CD4-positive, alpha-beta memory T cell (primary cell): ENCODE data around the gene PRKCQ. TPM values are rescaled to one million over a fixed set of nuclear protein-coding genes. Genes with fewer than 3 reads are reported as not detected.

ENCODE experiments used
- CTCF ChIA-PET: fragments of 350-600 bp; sonication (Branson Sonifier 250); formaldehyde crosslinking; loops from one replicate; lab custom pipeline; 2021; ENCODE audit warnings: inconsistent platforms; ENCODE audit not compliant: partially characterized antibody; lab: Charles Lee
- POLR2A ChIA-PET: fragments of 350-600 bp; sonication (Branson Sonifier 250); formaldehyde crosslinking; loops from one replicate; lab custom pipeline; 2021; ENCODE audit not compliant: partially characterized antibody; lab: Charles Lee
- DNase-seq, 5 donors: peaks; one replicate each; pipeline versions ENCODE4 v3.0.0 to v3.0.0-alpha.2; 2020 to 2022; ENCODE audit warnings: mixed read lengths in 1 of 5
- H3K27ac ChIP-seq: one replicate; pipeline ENCODE4 v1.7.0; 2013; ENCODE audit warnings: low read depth, low read length
- H3K27me3 ChIP-seq: 2 replicates; pipeline ENCODE4 v1.7.0; 2013; ENCODE audit warnings: mild to moderate bottlenecking, low read length, moderate library complexity; ENCODE audit not compliant: insufficient read depth
- H3K36me3 ChIP-seq: 2 replicates; pipeline ENCODE4 v1.7.0; 2013; ENCODE audit warnings: mild to moderate bottlenecking, low read length, moderate library complexity; ENCODE audit not compliant: insufficient read depth
- H3K4me1 ChIP-seq: 2 replicates; pipeline ENCODE4 v1.7.0; 2013; ENCODE audit warnings: mild to moderate bottlenecking, low read length, moderate library complexity; ENCODE audit not compliant: insufficient read depth
- H3K4me3 ChIP-seq, 2 donors: one replicate each; pipeline ENCODE4 v1.7.0; 2013; ENCODE audit warnings: low read length in 2 of 2, mild to moderate bottlenecking in 1 of 2
- H3K9me3 ChIP-seq, 2 donors: one replicate each; pipeline ENCODE4 v1.7.0; 2013; ENCODE audit warnings: low read length in 2 of 2, control low read depth in 1 of 2; ENCODE audit not compliant: control insufficient read depth in 1 of 2
- H3K27ac Mint-ChIP-seq, 7 donors: one replicate each; pipeline ENCODE4 v1.8.0; 2020 to 2021; ENCODE audit warnings: mixed read lengths in 7 of 7, mild to moderate bottlenecking in 6 of 7, inconsistent platforms in 3 of 7, moderate library complexity in 3 of 7
- H3K27me3 Mint-ChIP-seq, 2 donors: one replicate each; pipeline ENCODE4 v1.8.0; 2020 to 2021; ENCODE audit warnings: mixed read lengths in 2 of 2
- H3K36me3 Mint-ChIP-seq, 2 donors: one replicate each; pipeline ENCODE4 v1.8.0; 2020 to 2021; ENCODE audit warnings: mixed read lengths in 2 of 2, inconsistent platforms in 1 of 2, mild to moderate bottlenecking in 1 of 2
- H3K4me1 Mint-ChIP-seq, 4 donors: one replicate each; pipeline ENCODE4 v1.8.0; 2020 to 2021; ENCODE audit warnings: mixed read lengths in 4 of 4, mild to moderate bottlenecking in 1 of 4
- H3K4me3 Mint-ChIP-seq, 8 donors: one replicate each; pipeline ENCODE4 v1.8.0; 2020 to 2021; ENCODE audit warnings: mixed read lengths in 8 of 8, mild to moderate bottlenecking in 7 of 8, moderate library complexity in 6 of 8, inconsistent platforms in 3 of 8
- H3K9me3 Mint-ChIP-seq, 8 donors: one replicate each; pipeline ENCODE4 v1.8.0; 2020 to 2021; ENCODE audit warnings: mixed read lengths in 8 of 8, mild to moderate bottlenecking in 5 of 8, inconsistent platforms in 3 of 8, moderate library complexity in 1 of 8
- intact Hi-C: fragments of 100-400 bp; cut with micrococcal nuclease; formaldehyde crosslinking; loops from one replicate; pipeline ENCODE4 v1.15.1; 2023
- polyA plus RNA-seq, 2 donors: library from polyadenylated mRNA; unstranded; fragments of 300-500 nt; fragmentation: Illumina TruSeq; gene quantifications; one replicate each; pipeline ENCODE4 v1.2.3, GENCODE V29; 2021
- total RNA-seq, 2 experiments: library from RNA; stranded (reverse); gene quantifications; one replicate each; pipeline ENCODE4 v1.2.3, GENCODE V29; 2021

Gene PRKCQ
- total and polyA plus RNA-seq, 4 experiments from 2014 or later: 45.0 to 77.1 (median 71.0) TPM

GRCh38 chr10:6482737-6483357, 97.2 kb downstream of the PRKCQ start:
- Mint-ChIP-seq H3K4me1 (peaks cover 27 to 45% (median 36%) of the 10 kb centered on the region in 4 donors), H3K9me3 (no peaks in the 10 kb centered on the region), H3K36me3 (peaks cover 84 to 93% of the 10 kb centered on the region in 2 donors), H3K4me3 (peak overlapping the region; percentile 17 to 81 (median 58)), H3K27ac (peak overlapping the region; percentile 59 to 85 (median 74)), H3K27me3 (no peaks in the 10 kb centered on the region)
- intact Hi-C loops: no loop called here
- Histone ChIP-seq H3K36me3 (peaks cover 86% of the 10 kb centered on the region), H3K4me1 (peaks cover 29% of the 10 kb centered on the region), H3K27ac (peak overlapping the region; percentile 24), H3K27me3 (no peaks in the 10 kb centered on the region), H3K4me3 (no peak overlapping the region), H3K9me3 (no peaks in the 10 kb centered on the region)
- ChIA-PET POLR2A (interaction anchor here (0.6 to 1.5 kb wide), 7 partner anchors 8 to 98 kb away, joined by 3 to 11 read pairs (median 4); partner anchors contain the start of gene PRKCQ), CTCF (interaction anchor here (0.9 to 6.2 kb wide), 5 partner anchors 9 to 310 kb away, joined by 3 to 27 read pairs (median 3); no protein-coding TSS in a partner anchor)
- peak in 1 of 5 donors; percentile 20 for DNase-seq

- peaks cover 40 to 63% (median 48%) of the 10 kb centered on the region in 4 donors for H3K4me1 Mint-ChIP-seq
- H3K27me3 ChIP-seq: no peaks in the 10 kb centered on the region
- intact Hi-C loops: no loop called here
- peaks cover 0 to 5% (median 0%) of the 10 kb centered on the region in 8 donors for H3K9me3 Mint-ChIP-seq
- peak in 1 of 5 donors; percentile 8 for DNase-seq
- H3K9me3 ChIP-seq: no peaks in the 10 kb centered on the region
- peak overlapping the region in 4 of 7 donors; percentile 6 to 74 (median 38) for H3K27ac Mint-ChIP-seq
- no peak overlapping the region for H3K4me3 ChIP-seq
- H3K36me3 Mint-ChIP-seq: peaks cover 70 to 84% of the 10 kb centered on the region in 2 donors
- H3K4me3 Mint-ChIP-seq: no peak overlapping the region
- CTCF ChIA-PET: interaction anchor here (1.4 to 2.0 kb wide), 2 partner anchors 52 to 65 kb away, joined by 3 to 7 read pairs; no protein-coding TSS in a partner anchor
- peaks cover 47% of the 10 kb centered on the region for H3K4me1 ChIP-seq
- POLR2A ChIA-PET: no interaction called here
- peaks cover 64% of the 10 kb centered on the region for H3K36me3 ChIP-seq
- H3K27ac ChIP-seq: no peak overlapping the region
- H3K27me3 Mint-ChIP-seq: no peaks in the 10 kb centered on the region
Measured at GRCh38 chr10:6478722-6479121, 101.4 kb downstream of the PRKCQ start.

GRCh38 chr10:6476989-6477388, 103.1 kb downstream of the PRKCQ start:
- POLR2A ChIA-PET: no interaction called here
- Mint-ChIP-seq H3K27me3 (no peaks in the 10 kb centered on the region), H3K9me3 (peaks cover 0 to 5% (median 0%) of the 10 kb centered on the region in 8 donors), H3K4me3 (peak overlapping the region in 1 of 8 donors; percentile 11), H3K27ac (peak overlapping the region in 6 of 7 donors; percentile 26 to 94 (median 68)), H3K4me1 (peaks cover 32 to 62% (median 43%) of the 10 kb centered on the region in 4 donors), H3K36me3 (peaks cover 52 to 74% of the 10 kb centered on the region in 2 donors)
- Histone ChIP-seq H3K27me3 (no peaks in the 10 kb centered on the region), H3K36me3 (peaks cover 49% of the 10 kb centered on the region), H3K4me1 (peaks cover 46% of the 10 kb centered on the region), H3K9me3 (no peaks in the 10 kb centered on the region), H3K27ac (no peak overlapping the region), H3K4me3 (no peak overlapping the region)
- CTCF ChIA-PET: interaction anchor here (1.2 kb wide), 1 partner anchor 31 kb away, joined by 3 read pairs; no protein-coding TSS in a partner anchor
- no peak for DNase-seq
- intact Hi-C loops: no loop called here

GRCh38 chr10:6474871-6475270, 105.2 kb downstream of the PRKCQ start:
- ChIA-PET CTCF (interaction anchor here (1.2 to 3.7 kb wide), 7 partner anchors 11 to 174 kb away, joined by 3 to 27 read pairs (median 7); no protein-coding TSS in a partner anchor), POLR2A (interaction anchor here (0.7 to 3.4 kb wide), 11 partner anchors 9 to 174 kb away, joined by 3 to 32 read pairs (median 4); partner anchors contain the start of gene PRKCQ)
- Mint-ChIP-seq H3K27me3 (no peaks in the 10 kb centered on the region), H3K9me3 (peaks cover 0 to 6% (median 0%) of the 10 kb centered on the region in 8 donors), H3K27ac (peak overlapping the region; percentile 81 to 96 (median 93)), H3K4me1 (peaks cover 41 to 62% (median 54%) of the 10 kb centered on the region in 4 donors), H3K36me3 (peaks cover 54 to 73% of the 10 kb centered on the region in 2 donors), H3K4me3 (peak overlapping the region in 7 of 8 donors; percentile 17 to 71 (median 45))
- Histone ChIP-seq H3K27me3 (no peaks in the 10 kb centered on the region), H3K4me3 (no peak overlapping the region), H3K27ac (peak overlapping the region; percentile 85), H3K36me3 (peaks cover 39% of the 10 kb centered on the region), H3K9me3 (no peaks in the 10 kb centered on the region), H3K4me1 (peaks cover 44% of the 10 kb centered on the region)
- intact Hi-C loops: loop anchor here (1.0 kb wide), 1 partner anchor 19 kb away; no protein-coding TSS in a partner anchor
- DNase-seq: no peak

- peaks cover 44% of the 10 kb centered on the region for H3K4me1 ChIP-seq
- DNase-seq: peak; percentile 60 to 74 (median 69)
- Mint-ChIP-seq H3K9me3 (peaks cover 0 to 7% (median 0%) of the 10 kb centered on the region in 8 donors), H3K36me3 (peaks cover 60 to 76% of the 10 kb centered on the region in 2 donors), H3K4me3 (peak overlapping the region; percentile 82 to 90 (median 88)), H3K27me3 (no peaks in the 10 kb centered on the region), H3K4me1 (peaks cover 43 to 67% (median 56%) of the 10 kb centered on the region in 4 donors), H3K27ac (peak overlapping the region; percentile 93 to 99 (median 95))
- H3K27me3 ChIP-seq: no peaks in the 10 kb centered on the region
- ChIA-PET CTCF (interaction anchor here (0.6 to 3.7 kb wide), 27 partner anchors 10 to 204 kb away, joined by 3 to 27 read pairs (median 5); no protein-coding TSS in a partner anchor), POLR2A (interaction anchor here (0.6 to 3.4 kb wide), 34 partner anchors 8 to 412 kb away, joined by 3 to 32 read pairs (median 4); partner anchors contain the start of genes IL2RA and PRKCQ)
- H3K9me3 ChIP-seq: no peaks in the 10 kb centered on the region
- intact Hi-C loops: loop anchor here (1.0 to 2.0 kb wide), 7 partner anchors 20 to 192 kb away; no protein-coding TSS in a partner anchor
- peaks cover 44% of the 10 kb centered on the region for H3K36me3 ChIP-seq
- peak overlapping the region; percentile 85 for H3K27ac ChIP-seq
- H3K4me3 ChIP-seq: peak overlapping the region; percentile 32 to 56
Measured at GRCh38 chr10:6473901-6474370, 106.1 kb downstream of the PRKCQ start.

GRCh38 chr10:6473430-6473829, 106.6 kb downstream of the PRKCQ start:
- Mint-ChIP-seq H3K4me3 (peak overlapping the region; percentile 31 to 85 (median 54)), H3K36me3 (peaks cover 58 to 72% of the 10 kb centered on the region in 2 donors), H3K27ac (peak overlapping the region; percentile 77 to 99 (median 95)), H3K4me1 (peaks cover 39 to 67% (median 52%) of the 10 kb centered on the region in 4 donors), H3K9me3 (peaks cover 0 to 7% (median 0%) of the 10 kb centered on the region in 8 donors), H3K27me3 (no peaks in the 10 kb centered on the region)
- H3K4me3 ChIP-seq: no peak overlapping the region
- H3K36me3 ChIP-seq: peaks cover 39% of the 10 kb centered on the region
- peaks cover 44% of the 10 kb centered on the region for H3K4me1 ChIP-seq
- no peaks in the 10 kb centered on the region for H3K9me3 ChIP-seq
- intact Hi-C loops: loop anchor here (1.0 to 2.0 kb wide), 6 partner anchors 57 to 193 kb away; no protein-coding TSS in a partner anchor
- CTCF ChIA-PET: interaction anchor here (0.6 to 3.7 kb wide), 26 partner anchors 9 to 204 kb away, joined by 3 to 27 read pairs (median 5); no protein-coding TSS in a partner anchor
- DNase-seq: peak; percentile 80 to 87 (median 82)
- POLR2A ChIA-PET: interaction anchor here (0.6 to 3.4 kb wide), 31 partner anchors 8 to 412 kb away, joined by 3 to 32 read pairs (median 4); partner anchors contain the start of genes IL2RA and PRKCQ
- H3K27me3 ChIP-seq: no peaks in the 10 kb centered on the region
- H3K27ac ChIP-seq: peak overlapping the region; percentile 85
